ENCODE data around the gene CCNY.

The CCNY gene

DNA sequence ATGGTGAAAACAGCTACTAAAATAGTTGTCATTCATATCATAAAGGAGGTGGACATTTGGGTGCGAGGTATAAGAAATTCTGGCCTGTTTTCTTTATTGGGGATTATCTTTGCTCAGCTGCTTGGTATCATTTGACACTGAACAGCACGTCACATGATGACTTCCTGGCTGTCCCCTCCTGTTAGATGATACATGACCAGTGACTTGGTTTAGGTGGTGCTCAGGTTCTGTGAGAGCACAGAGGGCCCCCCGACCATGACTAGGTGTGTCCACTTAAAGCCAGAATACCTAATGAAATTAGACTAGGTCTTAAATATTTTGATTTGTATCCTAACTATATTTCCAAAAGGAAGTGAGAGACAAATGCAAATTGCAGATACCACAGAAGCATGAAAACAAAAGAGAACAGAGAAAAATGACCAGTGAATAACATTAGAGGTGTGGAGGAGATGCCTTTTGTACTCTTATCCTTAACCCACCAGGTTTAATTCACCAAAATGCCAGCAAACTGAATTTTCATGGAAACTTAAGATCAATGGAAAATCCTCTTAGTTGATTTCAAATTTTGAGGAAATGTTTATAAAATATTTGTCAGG is 218.2 kb downstream of the CCNY start:
- TF ChIP-seq YY1 (IDR thresholded peaks at IDR 0.05; ENCODE audit: low read depth) (no peak), CREB1 (IDR thresholded peaks at IDR 0.05; ENCODE audit: low read depth) (no peak), TEAD4 (IDR thresholded peaks at IDR 0.05) (no peak), USF1 (IDR thresholded peaks at IDR 0.05) (no peak), MAX (IDR thresholded peaks at IDR 0.05) (no peak), TAF1 (IDR thresholded peaks at IDR 0.05; ENCODE audit: low read depth) (no peak), ZBTB7A (IDR thresholded peaks at IDR 0.05; ENCODE audit: low read depth) (no peak), TCF12 (IDR thresholded peaks at IDR 0.05; ENCODE audit: low read depth) (no peak), EGR1 (IDR thresholded peaks at IDR 0.05) (no peak), FOXM1 (IDR thresholded peaks at IDR 0.05; ENCODE audit: borderline replicate concordance, low read depth) (no peak), NFIC (IDR thresholded peaks at IDR 0.05) (no peak), CEBPB (IDR thresholded peaks at IDR 0.05) (no peak), EP300 (IDR thresholded peaks at IDR 0.05; ENCODE audit: borderline replicate concordance) (no peak), RAD21 (IDR thresholded peaks at IDR 0.05; ENCODE audit: low read depth) (no peak)
- TF ChIP-seq, protein P1, sequence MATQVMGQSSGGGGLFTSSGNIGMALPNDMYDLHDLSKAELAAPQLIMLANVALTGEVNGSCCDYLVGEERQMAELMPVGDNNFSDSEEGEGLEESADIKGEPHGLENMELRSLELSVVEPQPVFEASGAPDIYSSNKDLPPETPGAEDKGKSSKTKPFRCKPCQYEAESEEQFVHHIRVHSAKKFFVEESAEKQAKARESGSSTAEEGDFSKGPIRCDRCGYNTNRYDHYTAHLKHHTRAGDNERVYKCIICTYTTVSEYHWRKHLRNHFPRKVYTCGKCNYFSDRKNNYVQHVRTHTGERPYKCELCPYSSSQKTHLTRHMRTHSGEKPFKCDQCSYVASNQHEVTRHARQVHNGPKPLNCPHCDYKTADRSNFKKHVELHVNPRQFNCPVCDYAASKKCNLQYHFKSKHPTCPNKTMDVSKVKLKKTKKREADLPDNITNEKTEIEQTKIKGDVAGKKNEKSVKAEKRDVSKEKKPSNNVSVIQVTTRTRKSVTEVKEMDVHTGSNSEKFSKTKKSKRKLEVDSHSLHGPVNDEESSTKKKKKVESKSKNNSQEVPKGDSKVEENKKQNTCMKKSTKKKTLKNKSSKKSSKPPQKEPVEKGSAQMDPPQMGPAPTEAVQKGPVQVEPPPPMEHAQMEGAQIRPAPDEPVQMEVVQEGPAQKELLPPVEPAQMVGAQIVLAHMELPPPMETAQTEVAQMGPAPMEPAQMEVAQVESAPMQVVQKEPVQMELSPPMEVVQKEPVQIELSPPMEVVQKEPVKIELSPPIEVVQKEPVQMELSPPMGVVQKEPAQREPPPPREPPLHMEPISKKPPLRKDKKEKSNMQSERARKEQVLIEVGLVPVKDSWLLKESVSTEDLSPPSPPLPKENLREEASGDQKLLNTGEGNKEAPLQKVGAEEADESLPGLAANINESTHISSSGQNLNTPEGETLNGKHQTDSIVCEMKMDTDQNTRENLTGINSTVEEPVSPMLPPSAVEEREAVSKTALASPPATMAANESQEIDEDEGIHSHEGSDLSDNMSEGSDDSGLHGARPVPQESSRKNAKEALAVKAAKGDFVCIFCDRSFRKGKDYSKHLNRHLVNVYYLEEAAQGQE (IDR thresholded peaks at IDR 0.05; ENCODE audit: low read depth), result no peak

DNA sequence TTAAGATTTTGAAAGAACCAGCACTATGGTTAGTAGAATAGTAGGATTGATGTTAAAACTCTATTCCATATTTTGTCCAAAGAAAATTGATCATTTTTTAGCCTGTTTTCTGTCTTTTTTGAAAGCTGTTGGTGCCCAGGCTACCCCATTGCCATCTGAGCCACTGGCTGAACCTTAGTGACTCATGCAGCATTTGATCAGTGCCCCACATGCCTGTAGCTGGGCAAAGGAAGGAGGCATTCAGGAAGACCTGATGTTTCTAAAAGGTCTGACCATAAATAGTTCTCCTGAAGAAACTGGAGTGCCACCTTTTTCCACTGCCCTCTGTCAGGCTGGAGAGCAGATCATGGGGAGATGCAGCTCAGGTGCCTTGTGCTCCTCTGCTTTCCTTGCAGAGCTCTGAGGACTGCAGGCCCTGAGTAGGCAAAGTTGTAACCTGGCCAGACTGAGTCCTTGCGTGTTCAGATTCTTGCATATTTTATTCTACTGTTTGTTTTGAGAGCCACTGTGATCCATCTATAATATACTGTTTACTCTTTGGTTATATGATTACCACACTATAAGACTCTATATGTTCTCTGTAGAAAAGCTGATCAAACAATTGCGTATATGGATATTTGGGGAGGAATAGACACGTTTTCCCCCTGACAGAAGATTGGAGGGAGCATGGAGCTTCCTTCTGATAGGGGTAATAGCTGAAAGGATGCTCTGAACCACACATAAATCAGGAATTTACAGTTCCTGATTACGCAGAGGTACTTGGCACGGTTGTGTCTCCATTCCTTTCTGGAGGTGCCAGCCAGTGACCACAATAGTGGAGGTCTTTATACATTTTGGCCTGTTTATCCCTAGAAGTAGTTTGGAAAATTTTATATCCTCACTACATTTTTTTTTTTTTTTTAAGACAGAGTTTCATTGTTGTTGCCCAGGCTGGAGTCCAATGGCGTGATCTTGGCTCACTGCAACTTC is 219.9 kb downstream of the CCNY start:
- TF ChIP-seq RAD21 (IDR thresholded peaks at IDR 0.05; ENCODE audit: low read depth), result no peak
- no peak for TF ChIP-seq ZBTB7A (IDR thresholded peaks at IDR 0.05; ENCODE audit: low read depth)
- TF ChIP-seq TCF12 (IDR thresholded peaks at IDR 0.05; ENCODE audit: low read depth), result no peak
- no peak for TF ChIP-seq USF1 (IDR thresholded peaks at IDR 0.05)
- TF ChIP-seq EGR1 (IDR thresholded peaks at IDR 0.05), result no peak
- TF ChIP-seq, protein P1 (IDR thresholded peaks at IDR 0.05; ENCODE audit: low read depth), result no peak
- TF ChIP-seq EP300 (IDR thresholded peaks at IDR 0.05; ENCODE audit: borderline replicate concordance), result no peak
- no peak for TF ChIP-seq CEBPB (IDR thresholded peaks at IDR 0.05)
- no peak for TF ChIP-seq TEAD4 (IDR thresholded peaks at IDR 0.05)
- no peak for TF ChIP-seq YY1 (IDR thresholded peaks at IDR 0.05; ENCODE audit: low read depth)
- no peak for TF ChIP-seq NFIC (IDR thresholded peaks at IDR 0.05)
- no peak for TF ChIP-seq MAX (IDR thresholded peaks at IDR 0.05)
- TF ChIP-seq CREB1 (IDR thresholded peaks at IDR 0.05; ENCODE audit: low read depth), result no peak
- no peak for TF ChIP-seq FOXM1 (IDR thresholded peaks at IDR 0.05; ENCODE audit: borderline replicate concordance, low read depth)
- no peak for TF ChIP-seq TAF1 (IDR thresholded peaks at IDR 0.05; ENCODE audit: low read depth)

- TF ChIP-seq YY1 (IDR thresholded peaks at IDR 0.05; ENCODE audit: low read depth) (no peak), NFIC (IDR thresholded peaks at IDR 0.05) (no peak), TCF12 (IDR thresholded peaks at IDR 0.05; ENCODE audit: low read depth) (no peak), EP300 (IDR thresholded peaks at IDR 0.05; ENCODE audit: borderline replicate concordance) (no peak), TAF1 (IDR thresholded peaks at IDR 0.05; ENCODE audit: low read depth) (no peak), ZBTB7A (IDR thresholded peaks at IDR 0.05; ENCODE audit: low read depth) (no peak), RAD21 (IDR thresholded peaks at IDR 0.05; ENCODE audit: low read depth) (no peak)
These were observed 222.0 kb downstream of the CCNY start for GRCh38 chr10:35558276-35558675.

GRCh38 chr10:35559416-35559815 is 223.1 kb downstream of the CCNY start:
- no peak for TF ChIP-seq TCF12 (IDR thresholded peaks at IDR 0.05; ENCODE audit: low read depth)
- TF ChIP-seq FOXM1 (IDR thresholded peaks at IDR 0.05; ENCODE audit: borderline replicate concordance, low read depth), result no peak
- TF ChIP-seq USF1 (IDR thresholded peaks at IDR 0.05), result no peak
- no peak for TF ChIP-seq TAF1 (IDR thresholded peaks at IDR 0.05; ENCODE audit: low read depth)
- TF ChIP-seq ZBTB7A (IDR thresholded peaks at IDR 0.05; ENCODE audit: low read depth), result no peak
- TF ChIP-seq CEBPB (IDR thresholded peaks at IDR 0.05), result no peak
- no peak for TF ChIP-seq NFIC (IDR thresholded peaks at IDR 0.05)
- TF ChIP-seq, protein P1 (IDR thresholded peaks at IDR 0.05; ENCODE audit: low read depth), result no peak
- TF ChIP-seq MAX (IDR thresholded peaks at IDR 0.05), result no peak
- no peak for TF ChIP-seq EP300 (IDR thresholded peaks at IDR 0.05; ENCODE audit: borderline replicate concordance)
- TF ChIP-seq EGR1 (IDR thresholded peaks at IDR 0.05), result no peak
- TF ChIP-seq TEAD4 (IDR thresholded peaks at IDR 0.05), result no peak
- TF ChIP-seq CREB1 (IDR thresholded peaks at IDR 0.05; ENCODE audit: low read depth), result no peak
- no peak for TF ChIP-seq YY1 (IDR thresholded peaks at IDR 0.05; ENCODE audit: low read depth)

Data from Ishikawa (cell line).